Ureter (tissue), 1 donor: Measurements from ENCODE around the gene OR4D5. TPM values are rescaled to one million over a fixed set of nuclear protein-coding genes. Genes with fewer than 3 reads are reported as not detected.

Experiments used
- DNase-seq: peaks from one replicate; pipeline ENCODE4 v3.0.0-alpha.2; 2020; ENCODE audit warnings: low spot score
- total RNA-seq: library from RNA; stranded (reverse); gene quantifications from one replicate; pipeline ENCODE4 v1.2.4, GENCODE V29; 2023
- donor health status: DM: yes; HTN: yes; CAD: no.

The OR4D5 gene
- not detected for total RNA-seq

DNA sequence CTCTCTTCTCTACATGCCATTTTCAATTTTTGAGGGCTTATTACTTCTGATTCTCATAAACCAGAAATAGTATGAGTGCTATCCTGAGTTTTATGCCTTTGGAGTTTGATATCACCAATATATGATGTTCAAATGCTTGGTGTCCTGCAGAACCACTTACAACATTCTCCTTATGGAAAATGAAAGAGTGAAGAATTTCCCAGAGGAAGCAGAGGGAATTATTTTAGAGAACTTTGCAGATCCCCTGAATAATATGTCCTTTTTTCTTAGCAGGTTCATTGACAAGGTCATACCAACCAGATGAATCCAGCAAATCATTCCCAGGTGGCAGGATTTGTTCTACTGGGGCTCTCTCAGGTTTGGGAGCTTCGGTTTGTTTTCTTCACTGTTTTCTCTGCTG, at the start of gene OR4D5:
TSS of gene OR4D5 (plus strand) at position 301 of the 400 bp plus-strand sequence. CDS start at position 301, 0 bp downstream.
- no peak for DNase-seq

GRCh38 chr11:123892031-123892430, 47.4 kb upstream of the OR4D5 start:
- no peak for DNase-seq

DNA sequence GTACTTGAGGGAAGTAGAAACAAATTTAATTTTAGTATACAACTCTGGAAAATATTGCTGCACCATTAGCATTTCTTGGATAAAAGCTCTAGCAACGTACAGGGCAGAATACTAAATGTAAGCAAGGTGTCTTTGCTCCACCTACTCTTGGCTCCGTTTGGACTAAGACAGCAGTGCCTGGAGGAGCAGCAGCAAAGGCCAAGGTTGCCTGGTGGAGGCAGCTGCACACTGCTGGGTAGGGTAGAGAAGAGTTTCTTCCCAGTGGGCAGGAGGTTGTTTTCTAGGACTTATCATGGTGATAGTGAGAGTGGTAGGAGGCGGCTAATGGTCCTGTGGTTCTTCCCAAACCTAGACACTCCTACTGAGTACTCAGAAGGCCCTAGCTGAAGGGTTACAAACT, 39.6 kb upstream of the OR4D5 start:
- DNase-seq = no peak

DNA sequence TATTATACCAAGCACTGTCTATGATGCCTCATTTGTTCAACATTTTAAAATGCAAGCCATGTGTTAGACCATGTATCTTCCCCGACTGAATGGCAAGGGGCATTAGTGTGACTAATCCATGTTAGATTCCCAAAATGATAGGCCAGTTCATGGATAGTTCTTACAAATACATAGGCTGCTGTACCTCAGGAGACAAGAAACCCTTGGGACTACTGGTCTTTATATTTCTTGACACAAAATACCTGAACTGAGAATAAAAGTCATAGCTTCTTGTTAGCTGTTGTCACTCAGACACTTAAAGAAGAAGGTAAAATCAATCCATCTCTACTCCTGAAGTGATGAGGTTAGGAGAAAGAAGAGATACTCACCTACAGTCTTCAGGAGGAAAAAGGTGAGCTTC, 37.5 kb upstream of the OR4D5 start, which contains the start of gene OR8D4:
TSS of gene OR8D4 (plus strand) at position 301 of the 400 bp plus-strand sequence. CDS start 4,265 bp downstream, outside the sequence.
- DNase-seq = no peak

DNA sequence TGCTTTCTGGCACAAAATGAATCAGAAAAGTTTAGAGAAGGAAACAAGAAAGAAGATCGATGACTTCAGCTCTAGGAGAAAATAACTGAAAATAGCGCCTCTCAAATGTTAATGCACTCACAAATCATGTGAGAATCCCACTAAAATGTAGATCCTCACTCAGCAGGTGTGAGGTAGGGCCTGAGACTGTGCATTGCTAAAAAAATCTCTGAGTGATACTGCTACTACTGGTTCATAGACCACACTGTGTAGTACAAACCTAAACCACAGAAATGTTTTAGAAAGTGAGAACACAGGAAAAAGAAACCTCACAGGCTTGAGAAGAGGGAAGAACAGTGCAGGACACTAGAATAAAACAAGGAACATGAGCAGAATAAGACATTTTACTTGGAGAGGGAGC, 35.5 kb upstream of the OR4D5 start:
- no peak for DNase-seq

- DNase-seq = no peak
Measured at GRCh38 chr11:123904932-123905331, 34.5 kb upstream of the OR4D5 start.

- no peak for DNase-seq
Measured at GRCh38 chr11:123905826-123906225, 33.6 kb upstream of the OR4D5 start.

GRCh38 chr11:123920943-123921342, 18.5 kb upstream of the OR4D5 start:
- DNase-seq = no peak

DNA sequence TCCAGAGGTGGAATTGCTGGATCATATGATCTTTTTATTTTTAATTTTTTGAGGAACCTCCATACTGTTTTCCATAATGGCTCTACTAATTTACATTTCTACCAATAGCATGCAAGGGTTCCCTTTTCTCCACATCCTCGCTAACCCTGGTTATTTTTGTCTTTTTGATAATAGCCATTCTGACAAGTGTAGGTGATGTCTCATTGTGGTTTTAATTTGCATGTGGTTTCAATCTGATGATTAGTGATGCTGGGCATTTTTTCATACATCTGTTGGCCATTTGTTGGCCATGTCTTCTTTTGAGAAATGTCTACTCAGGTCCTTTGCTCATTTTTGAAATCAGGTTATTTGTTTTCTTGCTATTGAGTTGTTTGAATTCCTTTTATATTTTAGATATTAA, 15.4 kb upstream of the OR4D5 start:
- DNase-seq = no peak

DNA sequence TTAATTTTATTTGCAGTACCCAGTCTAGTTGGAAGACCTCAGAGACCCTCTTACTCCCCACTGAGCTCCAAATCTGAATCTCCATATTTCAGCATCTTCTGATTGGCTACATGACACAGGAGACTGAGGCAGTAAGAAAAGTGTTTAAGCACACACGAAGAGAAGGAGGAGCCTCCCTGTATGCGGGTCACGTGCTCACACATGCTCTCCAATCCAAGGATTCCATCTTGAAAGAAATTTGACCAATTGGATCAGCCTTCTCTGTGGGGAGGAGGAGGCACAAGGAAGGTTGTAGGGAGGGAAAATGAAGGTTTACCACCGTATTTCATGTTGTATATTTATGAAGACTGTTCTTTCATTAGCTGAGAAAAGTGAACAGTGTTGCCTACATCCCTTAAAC, 3.0 kb downstream of the OR4D5 start:
- no peak for DNase-seq

DNA sequence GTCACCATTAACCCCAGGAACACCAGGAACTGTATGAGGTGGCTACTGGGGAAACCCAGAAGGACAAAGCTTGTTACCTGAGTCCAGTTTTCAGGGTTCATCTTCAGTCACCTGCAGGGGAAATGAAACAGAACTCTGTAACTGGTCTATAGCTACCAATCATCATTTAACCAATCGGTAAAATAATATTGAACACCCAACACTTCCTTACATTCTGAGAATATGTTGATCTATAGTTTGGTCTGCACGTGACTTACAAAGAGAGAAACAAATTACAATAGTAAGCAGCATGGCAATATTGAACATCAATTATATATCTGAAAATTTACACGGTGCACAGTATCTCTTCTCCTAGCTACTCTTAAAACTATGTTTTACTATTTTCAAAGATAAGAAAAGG, 4.3 kb downstream of the OR4D5 start, which contains the start of gene OR6T1:
TSS of gene OR6T1 (minus strand) at position 101 of the 400 bp plus-strand sequence. CDS start at position 101, 0 bp downstream.
- no peak for DNase-seq

DNA sequence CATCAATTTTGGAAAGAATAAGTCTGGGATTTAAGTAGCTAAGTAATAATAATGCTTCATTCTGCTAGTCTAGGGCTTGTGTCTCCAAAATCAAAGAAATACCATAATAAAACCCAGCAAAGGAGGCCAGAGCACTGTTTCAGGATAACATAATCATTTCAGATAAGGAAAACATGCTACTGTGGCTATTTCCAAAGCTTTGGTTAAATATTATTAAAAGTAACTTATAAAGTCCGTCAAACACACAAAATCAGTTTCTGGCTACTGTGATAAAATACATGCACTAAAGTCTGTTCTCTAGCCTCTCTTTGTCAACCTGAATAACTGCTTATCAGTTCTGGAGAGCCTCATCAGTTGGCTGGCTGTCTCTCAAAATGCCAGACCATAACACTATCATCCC, 5.7 kb downstream of the OR4D5 start:
- DNase-seq = no peak

GRCh38 chr11:123956752-123957151, 17.3 kb downstream of the OR4D5 start:
- DNase-seq = no peak

DNA sequence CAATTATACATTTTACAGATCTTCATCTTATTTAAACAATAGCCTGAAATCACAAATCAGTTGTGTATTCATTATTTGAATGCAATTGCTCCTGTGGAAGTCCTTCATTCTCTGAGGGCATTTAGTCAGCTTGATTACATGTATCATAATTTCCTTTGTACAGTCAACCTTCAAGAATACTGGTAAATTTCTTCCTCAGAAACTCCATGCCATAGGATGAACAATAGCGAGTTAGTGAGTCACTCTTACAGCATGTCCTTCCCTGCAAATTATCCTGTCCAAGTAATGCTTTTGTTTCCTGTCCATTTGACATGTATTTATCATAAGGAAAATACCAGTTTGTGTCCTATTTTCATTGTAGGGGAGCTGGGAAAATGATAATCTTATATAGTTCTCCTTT, 34.4 kb downstream of the OR4D5 start:
- no peak for DNase-seq

- DNase-seq = no peak
Measured at GRCh38 chr11:123976770-123977560, 37.5 kb downstream of the OR4D5 start.

GRCh38 chr11:123977731-123978347, 38.4 kb downstream of the OR4D5 start, which contains the start of gene OR10S1:
TSS of gene OR10S1 (minus strand) at chr11:123977781. CDS start at chr11:123977664, 117 bp downstream.
- no peak for DNase-seq

DNA sequence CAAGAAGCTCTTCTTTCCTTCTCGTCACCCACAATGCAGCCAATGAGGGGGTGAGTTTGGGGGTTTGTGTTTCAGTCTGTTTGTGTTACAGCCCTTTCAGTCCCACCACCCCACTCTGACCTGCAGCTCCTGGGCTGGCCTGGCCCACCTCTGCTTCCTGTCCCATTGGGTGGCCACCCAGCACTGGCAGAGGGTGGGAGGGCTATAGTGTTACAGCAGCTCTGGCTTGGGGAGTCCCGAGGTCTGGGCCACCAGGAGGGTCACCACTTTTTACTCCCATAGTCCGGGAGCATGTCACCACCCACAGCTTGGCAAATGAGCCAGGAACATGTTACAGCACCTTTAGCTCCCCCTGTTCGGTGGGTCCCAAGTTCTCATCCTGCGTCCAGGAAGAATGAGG, 39.9 kb downstream of the OR4D5 start:
- DNase-seq = no peak

Other genes with a start within 250 kb of the OR4D5 start
- 14.6 TPM for gene ZNF202, start 198.0 kb upstream of the OR4D5 start, total RNA-seq
- not detected for gene OR6X1, start 185.1 kb upstream of the OR4D5 start, total RNA-seq
- not detected for gene OR6M1, start 133.3 kb upstream of the OR4D5 start, total RNA-seq
- not detected for gene TMEM225, start 53.9 kb upstream of the OR4D5 start, total RNA-seq
- gene OR8D4, start 37.5 kb upstream of the OR4D5 start, total RNA-seq = not detected
- gene OR6T1, start 4.2 kb downstream of the OR4D5 start, total RNA-seq = not detected
- gene OR10S1, start 38.2 kb downstream of the OR4D5 start, total RNA-seq = not detected
- gene OR10G6, start 55.5 kb downstream of the OR4D5 start, total RNA-seq = not detected
- not detected for gene OR10G4, start 73.4 kb downstream of the OR4D5 start, total RNA-seq
- gene OR10G9, start 83.4 kb downstream of the OR4D5 start, total RNA-seq = not detected
- gene OR10G8, start 87.2 kb downstream of the OR4D5 start, total RNA-seq = not detected
- gene OR10G7, start 101.7 kb downstream of the OR4D5 start, total RNA-seq = not detected
- 46.3 TPM for gene VWA5A, start 175.8 kb downstream of the OR4D5 start, total RNA-seq
- not detected for gene OR10D3, start 243.7 kb downstream of the OR4D5 start, total RNA-seq